ELF-1 (cell line): ENCODE results near the gene FIBIN.

Source experiments
- DNase-seq: peaks from one replicate; pipeline ENCODE4 v3.0.0-alpha.2; 2016; ENCODE audit warnings: low read depth, low spot score

FIBIN gene

GRCh38 chr11:26993965-26994457 lies at the start of gene FIBIN:
Gene FIBIN (plus strand): TSS chr11:26994112. CDS start chr11:26994527, 415 bp downstream.
- peak; percentile 32 for DNase-seq

- DNase-seq: no peak
Observed at GRCh38 chr11:26944866-26945664, 48.8 kb upstream of the FIBIN start.

DNA sequence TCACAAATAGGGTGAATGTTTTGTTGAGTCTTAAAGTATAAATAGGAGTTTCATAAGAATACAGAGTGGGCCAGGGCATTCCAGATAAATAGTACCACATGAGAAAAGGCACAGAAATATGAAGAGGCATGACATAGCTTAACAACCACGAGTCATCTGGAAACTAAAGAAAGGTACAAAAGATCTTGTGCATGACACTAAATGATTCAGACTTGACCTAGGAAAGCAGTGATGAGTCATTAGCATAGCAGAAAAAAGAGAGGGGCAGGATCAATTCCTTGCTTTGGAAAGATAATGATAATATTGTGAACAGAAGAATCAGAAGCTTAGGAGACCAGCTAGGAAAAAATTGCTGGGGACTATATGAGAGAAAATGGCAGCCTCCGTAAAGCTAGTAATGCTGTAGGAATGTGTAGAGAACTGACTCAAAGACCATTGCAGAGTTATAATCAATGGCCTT lies 47.6 kb upstream of the FIBIN start:
- DNase-seq: no peak

GRCh38 chr11:26947379-26947844 lies 46.5 kb upstream of the FIBIN start:
- DNase-seq: no peak

GRCh38 chr11:26947904-26948639 lies 45.8 kb upstream of the FIBIN start:
- no peak for DNase-seq

DNA sequence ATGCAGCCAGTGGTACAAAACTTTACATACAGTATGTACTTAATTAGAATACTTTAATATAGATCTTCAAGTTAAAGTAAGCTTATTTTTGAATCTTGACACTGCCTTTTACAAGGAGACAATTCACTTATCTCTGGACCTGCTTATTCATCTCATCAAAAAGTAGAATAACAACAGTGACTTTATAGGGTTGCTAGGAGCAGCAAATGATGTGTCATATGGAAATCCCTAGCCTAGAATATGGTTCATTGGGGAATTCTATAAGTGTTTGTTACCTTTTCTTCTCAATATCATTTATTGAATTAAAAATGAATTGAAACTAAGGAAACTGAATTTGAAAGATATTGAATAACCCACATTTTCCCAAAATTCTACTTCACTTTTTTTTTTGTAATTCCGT lies 45.0 kb upstream of the FIBIN start:
- DNase-seq: no peak

DNA sequence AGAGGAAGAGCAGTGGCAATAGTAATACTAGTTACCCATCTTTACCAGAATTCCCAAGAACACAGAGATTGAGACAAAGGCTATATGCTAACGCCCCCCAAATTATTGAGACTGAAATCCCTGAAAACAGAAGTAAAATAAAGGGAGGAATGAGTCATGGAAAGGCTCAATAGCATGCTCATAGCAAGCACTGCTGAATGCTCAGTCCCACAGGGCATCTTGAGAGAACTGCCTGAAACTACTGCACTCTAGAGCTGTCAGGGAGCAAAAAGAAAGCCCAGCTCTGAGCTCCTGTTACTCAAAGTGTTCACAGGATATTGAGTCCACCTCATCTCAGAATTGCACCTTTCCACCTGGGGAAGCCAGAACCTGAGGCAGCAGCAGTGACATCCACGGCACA lies 44.1 kb upstream of the FIBIN start:
- DNase-seq: no peak

DNA sequence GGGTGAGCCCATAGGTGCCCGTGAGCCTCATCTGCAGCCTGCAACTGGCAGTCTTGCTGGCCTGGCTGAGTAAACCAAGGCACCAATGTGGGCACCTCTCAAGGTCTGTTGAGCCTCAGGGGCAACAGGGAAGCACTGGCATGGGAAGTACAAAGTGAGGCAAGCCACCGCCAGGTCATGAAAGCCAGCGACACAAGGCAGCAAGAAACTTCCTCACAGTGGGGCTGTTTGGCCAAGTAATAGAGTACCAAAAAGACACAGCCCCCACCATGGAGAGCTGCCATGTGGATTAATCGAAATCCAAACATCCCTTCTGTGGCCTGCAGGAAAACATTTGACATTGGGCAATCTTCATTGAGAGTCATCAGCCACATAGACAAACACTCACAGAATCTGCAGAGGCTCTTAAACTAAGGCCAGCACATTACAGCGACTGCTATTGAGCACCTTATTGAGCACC lies 43.6 kb upstream of the FIBIN start:
- DNase-seq: no peak

DNA sequence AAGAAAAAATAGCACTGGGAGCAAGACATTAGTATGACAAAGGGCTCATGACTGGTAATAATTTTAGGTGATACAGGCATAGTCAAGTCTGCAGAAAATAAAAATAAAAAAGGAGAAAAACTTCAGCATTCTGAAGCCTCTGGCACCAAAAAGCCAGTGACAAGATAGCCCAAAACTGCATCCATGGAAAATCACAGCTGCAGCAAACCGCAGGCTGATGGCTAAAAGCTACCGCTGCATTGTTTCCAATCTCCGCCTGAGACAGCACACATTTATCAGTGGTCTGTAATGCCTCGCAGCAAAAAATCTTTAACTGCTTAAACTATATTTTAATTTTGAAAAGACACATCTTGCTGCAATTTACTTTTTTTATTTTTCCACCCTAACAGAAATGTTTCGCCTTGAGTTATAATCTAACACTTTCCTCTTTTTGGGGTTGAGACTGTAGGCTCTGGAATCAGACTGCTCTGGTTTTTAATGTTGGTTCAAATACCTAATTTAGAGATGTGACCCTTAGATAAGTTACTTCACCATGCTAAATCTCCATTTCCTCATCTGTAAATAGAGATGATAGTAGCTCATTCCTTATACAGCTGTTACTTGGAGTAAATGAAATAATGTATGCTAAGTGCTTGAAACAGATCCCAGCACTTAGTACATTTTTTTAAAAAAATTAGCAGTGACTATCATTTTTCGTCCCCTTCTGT lies 42.0 kb upstream of the FIBIN start:
- DNase-seq: no peak

GRCh38 chr11:26953770-26954392 lies 40.0 kb upstream of the FIBIN start:
- DNase-seq: no peak

DNA sequence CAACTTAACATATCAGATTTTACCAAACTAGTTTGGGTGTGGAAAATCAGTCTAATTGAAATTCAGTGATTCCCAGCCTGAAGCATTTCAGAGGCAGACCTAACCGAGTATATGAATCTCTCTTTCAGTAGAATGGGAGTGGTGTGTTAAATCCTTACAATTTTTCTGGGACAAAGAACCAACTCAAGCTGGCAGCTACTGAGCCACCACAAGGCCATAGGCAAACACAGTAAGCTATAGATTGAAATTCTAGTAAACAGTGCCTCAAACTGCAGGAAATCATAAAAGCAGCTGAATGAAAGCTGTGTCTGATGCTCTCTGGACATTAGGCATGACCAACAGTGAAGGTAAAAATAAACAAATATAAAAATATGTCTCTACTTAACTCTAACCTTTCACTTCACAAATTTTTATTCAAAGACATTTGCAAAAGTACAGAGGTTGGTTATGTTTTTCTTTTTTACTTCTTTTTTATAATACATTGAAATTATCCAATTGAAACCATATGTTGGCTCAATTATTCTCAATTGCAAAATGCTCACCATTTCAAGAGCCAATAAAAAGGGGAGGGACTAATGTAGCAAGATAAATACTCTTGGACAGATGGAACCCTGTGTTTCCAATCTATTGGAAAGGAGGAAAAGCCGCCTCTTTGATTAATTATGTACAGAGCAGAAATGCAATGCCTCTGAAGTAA lies 35.8 kb upstream of the FIBIN start:
- DNase-seq: no peak

GRCh38 chr11:26958702-26959049 lies 35.2 kb upstream of the FIBIN start:
- DNase-seq: no peak

- no peak for DNase-seq
Observed at GRCh38 chr11:26960281-26960680, 33.6 kb upstream of the FIBIN start.

DNA sequence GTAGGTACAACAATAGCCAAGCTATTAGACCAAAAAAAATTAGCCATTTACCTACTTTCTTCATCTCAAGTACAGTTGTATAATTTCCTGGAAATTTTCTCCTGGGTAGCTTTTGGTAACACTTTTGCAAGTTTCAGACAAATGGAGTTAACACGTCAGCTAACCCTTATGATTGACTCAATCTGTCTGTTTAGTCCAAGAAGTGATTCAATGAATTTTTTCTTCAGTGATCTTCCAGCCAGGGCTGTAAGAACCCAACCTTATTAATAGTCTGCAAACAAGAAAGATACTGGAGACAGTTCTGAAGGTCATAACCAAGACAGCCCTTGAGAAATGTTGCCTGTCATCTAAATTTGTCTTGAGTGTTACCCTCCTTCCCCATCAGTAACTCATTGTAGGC lies 30.1 kb upstream of the FIBIN start:
- no peak for DNase-seq

DNA sequence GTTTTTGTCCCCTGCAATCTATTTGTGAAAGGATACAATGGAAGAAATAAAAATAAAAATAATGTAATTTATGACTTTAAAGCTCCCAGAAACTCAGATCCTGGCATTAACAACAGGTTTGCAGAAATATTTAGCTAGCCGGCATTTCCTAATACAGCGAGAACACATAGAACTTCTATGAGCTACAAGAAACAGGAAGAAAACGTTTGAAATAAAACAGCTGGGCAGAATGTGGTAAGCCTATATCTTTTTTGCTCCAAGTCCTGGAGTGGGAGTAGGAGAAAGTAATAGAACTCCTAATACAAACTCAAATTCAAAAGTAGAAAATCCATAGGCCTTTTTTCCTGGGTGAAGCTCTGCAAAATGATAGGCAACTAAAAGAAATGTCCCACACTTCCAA lies 29.6 kb upstream of the FIBIN start:
- DNase-seq: no peak

DNA sequence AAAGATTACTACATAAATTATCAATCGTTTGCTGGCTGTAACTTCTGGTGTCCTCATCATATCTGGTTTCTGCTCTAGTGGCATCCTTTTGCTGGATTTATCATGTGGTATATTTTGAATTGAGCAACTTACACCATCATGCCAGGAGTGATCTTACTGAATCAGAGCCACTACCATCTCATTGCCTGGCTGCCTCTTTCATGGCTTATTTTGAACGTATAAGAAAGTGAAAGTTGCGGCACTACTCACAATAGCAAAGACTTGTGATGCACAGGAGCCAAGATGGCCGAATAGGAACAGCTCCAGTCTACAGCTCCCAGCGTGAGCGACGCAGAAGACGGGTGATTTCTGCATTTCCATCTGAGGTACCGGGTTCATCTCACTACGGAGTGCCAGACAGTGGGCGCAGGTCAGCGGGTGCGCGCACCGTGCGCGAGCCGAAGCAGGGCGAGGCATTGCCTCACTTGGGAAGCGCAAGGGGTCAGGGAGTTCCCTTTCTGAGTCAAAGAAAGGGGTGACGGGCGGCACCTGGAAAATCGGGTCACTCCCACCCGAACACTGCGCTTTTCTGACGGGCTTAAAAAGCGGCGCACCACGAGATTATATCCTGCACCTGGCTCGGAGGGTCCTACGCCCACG lies 28.9 kb upstream of the FIBIN start:
- peak; percentile 49 for DNase-seq

DNA sequence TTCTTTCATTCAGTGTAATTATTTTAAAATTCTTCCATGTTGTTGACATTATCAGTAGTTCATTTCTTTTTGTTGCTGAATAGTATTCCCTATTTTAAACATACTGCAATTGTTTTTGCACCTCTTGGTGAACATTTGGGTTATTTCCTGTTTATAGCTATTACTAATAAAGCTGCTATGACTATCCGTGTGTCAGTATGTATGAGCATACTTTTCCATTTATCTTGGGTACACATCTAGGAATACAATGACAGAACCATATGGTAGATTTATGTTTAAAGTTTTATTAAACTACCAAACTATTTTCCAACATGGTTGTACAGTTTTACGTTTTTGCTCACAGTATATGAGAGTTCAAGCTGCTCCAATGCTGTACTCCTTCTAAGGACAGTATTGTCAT lies 22.0 kb upstream of the FIBIN start:
- DNase-seq: no peak

GRCh38 chr11:26974069-26974783 lies 19.7 kb upstream of the FIBIN start:
- DNase-seq: no peak

DNA sequence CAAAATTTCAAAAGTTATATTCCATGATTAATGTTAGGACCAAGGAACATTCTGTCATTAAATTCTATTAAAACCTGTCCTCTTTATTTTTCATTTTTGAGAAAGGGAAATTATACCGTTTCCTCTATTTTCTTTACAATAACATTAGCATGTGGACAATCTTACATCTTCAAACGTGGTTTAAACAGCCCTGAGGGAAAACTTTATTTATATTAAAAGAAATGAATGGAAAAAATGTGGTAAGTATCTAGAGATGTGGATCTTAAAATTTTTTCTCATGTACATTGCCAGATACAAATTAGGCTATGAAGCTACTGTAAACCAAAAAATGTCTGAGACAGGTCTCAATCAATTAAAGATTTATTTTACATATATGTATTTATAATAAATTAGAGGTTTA lies 18.9 kb upstream of the FIBIN start:
- DNase-seq: no peak

DNA sequence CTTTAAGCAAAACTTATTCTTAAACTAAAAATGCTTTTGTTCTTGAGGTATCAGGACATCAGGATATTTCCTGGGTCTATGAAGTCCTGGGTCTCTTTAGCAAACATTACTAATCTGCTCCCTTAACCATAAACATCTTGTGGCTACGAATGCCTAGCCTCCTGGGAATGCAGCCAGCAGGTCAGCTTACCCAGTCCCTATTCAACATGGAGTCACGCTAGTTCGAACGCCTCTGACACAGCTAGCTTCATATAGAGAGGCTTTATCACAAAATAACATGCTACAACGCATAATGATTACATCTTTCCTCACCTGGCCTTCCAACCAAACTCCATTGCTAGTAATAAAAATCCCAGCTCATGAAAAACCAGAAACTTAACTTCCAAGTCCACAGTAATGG lies 17.5 kb upstream of the FIBIN start:
- no peak for DNase-seq
